ENCODE measurements around the gene SETD1A.

Gene SETD1A

GRCh38 chr16:30957456-30958174 lies at the start of gene SETD1A:
Gene SETD1A, plus strand, starts transcription at chr16:30957754. Its CDS starts 978 bp downstream, at chr16:30958732.
- peak; percentile 98 for DNase-seq (ENCODE audit: low read depth)
- peak within 1 kb of the TSS; percentile 88 for H3K4me3 ChIP-seq (ENCODE audit: low read depth, low read length)
- TF ChIP-seq, protein P1, sequence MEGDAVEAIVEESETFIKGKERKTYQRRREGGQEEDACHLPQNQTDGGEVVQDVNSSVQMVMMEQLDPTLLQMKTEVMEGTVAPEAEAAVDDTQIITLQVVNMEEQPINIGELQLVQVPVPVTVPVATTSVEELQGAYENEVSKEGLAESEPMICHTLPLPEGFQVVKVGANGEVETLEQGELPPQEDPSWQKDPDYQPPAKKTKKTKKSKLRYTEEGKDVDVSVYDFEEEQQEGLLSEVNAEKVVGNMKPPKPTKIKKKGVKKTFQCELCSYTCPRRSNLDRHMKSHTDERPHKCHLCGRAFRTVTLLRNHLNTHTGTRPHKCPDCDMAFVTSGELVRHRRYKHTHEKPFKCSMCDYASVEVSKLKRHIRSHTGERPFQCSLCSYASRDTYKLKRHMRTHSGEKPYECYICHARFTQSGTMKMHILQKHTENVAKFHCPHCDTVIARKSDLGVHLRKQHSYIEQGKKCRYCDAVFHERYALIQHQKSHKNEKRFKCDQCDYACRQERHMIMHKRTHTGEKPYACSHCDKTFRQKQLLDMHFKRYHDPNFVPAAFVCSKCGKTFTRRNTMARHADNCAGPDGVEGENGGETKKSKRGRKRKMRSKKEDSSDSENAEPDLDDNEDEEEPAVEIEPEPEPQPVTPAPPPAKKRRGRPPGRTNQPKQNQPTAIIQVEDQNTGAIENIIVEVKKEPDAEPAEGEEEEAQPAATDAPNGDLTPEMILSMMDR (IDR thresholded peaks at IDR 0.05; ENCODE audit: low read depth, low read length) = no peak
- TF ChIP-seq MAX (IDR thresholded peaks at IDR 0.05; ENCODE audit: low read depth, low read length) (peak; percentile 32; the same call in 1 of the 2 replicates), POLR2A (IDR thresholded peaks at IDR 0.05; ENCODE audit: extremely low read depth, insufficient read length) (peak; percentile 29), MYC (IDR thresholded peaks at IDR 0.05; ENCODE audit: low read depth, low read length) (peak; percentile 38; the same call in 1 of the 2 replicates)

GRCh38 chr16:30910427-30911029 lies 47.0 kb upstream of the SETD1A start:
- no peak for DNase-seq (ENCODE audit: low read depth)
- no peak overlapping the region for H3K4me3 ChIP-seq (ENCODE audit: low read depth, low read length)
- no peak for TF ChIP-seq MYC (IDR thresholded peaks at IDR 0.05; ENCODE audit: low read depth, low read length)
- TF ChIP-seq POLR2A (IDR thresholded peaks at IDR 0.05; ENCODE audit: extremely low read depth, insufficient read length) = no peak
- TF ChIP-seq, protein P1 (IDR thresholded peaks at IDR 0.05; ENCODE audit: low read depth, low read length) = no peak
- no peak for TF ChIP-seq MAX (IDR thresholded peaks at IDR 0.05; ENCODE audit: low read depth, low read length)

GRCh38 chr16:30912794-30913412 lies 44.7 kb upstream of the SETD1A start:
- no peak for TF ChIP-seq MYC (IDR thresholded peaks at IDR 0.05; ENCODE audit: low read depth, low read length)
- TF ChIP-seq, protein P1 (IDR thresholded peaks at IDR 0.05; ENCODE audit: low read depth, low read length) = no peak
- TF ChIP-seq POLR2A (IDR thresholded peaks at IDR 0.05; ENCODE audit: extremely low read depth, insufficient read length) = no peak
- no peak for TF ChIP-seq MAX (IDR thresholded peaks at IDR 0.05; ENCODE audit: low read depth, low read length)
- no peak overlapping the region for H3K4me3 ChIP-seq (ENCODE audit: low read depth, low read length)
- DNase-seq (ENCODE audit: low read depth) = no peak

DNA sequence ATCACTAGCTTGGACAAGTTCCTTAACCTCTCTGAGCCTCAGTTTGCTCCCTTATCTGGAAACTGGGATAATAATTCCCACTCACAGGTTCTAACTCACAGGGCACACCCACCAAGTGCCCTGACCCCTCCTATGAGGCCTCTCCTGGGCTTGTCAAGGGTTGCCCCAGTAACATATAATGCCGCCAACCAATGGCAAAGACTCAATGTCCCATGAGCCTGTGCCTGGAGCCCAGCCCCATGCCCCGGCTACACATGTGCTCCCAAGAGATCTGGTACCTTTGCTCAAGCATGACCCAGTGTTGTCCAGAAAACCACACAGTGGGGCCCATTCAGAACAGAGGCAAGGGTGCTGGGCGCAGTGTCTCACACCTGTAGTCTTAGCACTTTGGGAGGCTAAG lies 42.7 kb upstream of the SETD1A start:
- H3K4me3 ChIP-seq (ENCODE audit: low read depth, low read length) = no peak overlapping the region
- TF ChIP-seq POLR2A (IDR thresholded peaks at IDR 0.05; ENCODE audit: extremely low read depth, insufficient read length) (no peak), MYC (IDR thresholded peaks at IDR 0.05; ENCODE audit: low read depth, low read length) (no peak), MAX (IDR thresholded peaks at IDR 0.05; ENCODE audit: low read depth, low read length) (no peak)
- TF ChIP-seq, protein P1 (IDR thresholded peaks at IDR 0.05; ENCODE audit: low read depth, low read length) = no peak
- no peak for DNase-seq (ENCODE audit: low read depth)

GRCh38 chr16:30918614-30919013 lies 38.9 kb upstream of the SETD1A start:
- H3K4me3 ChIP-seq (ENCODE audit: low read depth, low read length) = no peak overlapping the region
- no peak for DNase-seq (ENCODE audit: low read depth)
- TF ChIP-seq MYC (IDR thresholded peaks at IDR 0.05; ENCODE audit: low read depth, low read length) = no peak
- TF ChIP-seq, protein P1 (IDR thresholded peaks at IDR 0.05; ENCODE audit: low read depth, low read length) = no peak
- TF ChIP-seq POLR2A (IDR thresholded peaks at IDR 0.05; ENCODE audit: extremely low read depth, insufficient read length) = no peak
- TF ChIP-seq MAX (IDR thresholded peaks at IDR 0.05; ENCODE audit: low read depth, low read length) = no peak

Data from NB4 (cell line).